HG03060 (cell line): ENCODE results near the gene FAM149B1.

Experiments
- ATAC-seq: cut with Tn5 transposase; IDR thresholded peaks from one replicate; pipeline ENCODE4 v1.9.1; 2021; ENCODE audit warnings: low read depth, moderate number of reproducible peaks; ENCODE audit not compliant: unreplicated experiment

Gene FAM149B1

GRCh38 chr10:73172867-73173266, 4.9 kb downstream of the FAM149B1 start:
- no peak for ATAC-seq

- no peak for ATAC-seq
Observed at GRCh38 chr10:73174148-73174925, 6.4 kb downstream of the FAM149B1 start.

GRCh38 chr10:73182568-73182967, 14.6 kb downstream of the FAM149B1 start:
- ATAC-seq = no peak

GRCh38 chr10:73183667-73184281, 15.9 kb downstream of the FAM149B1 start:
- no peak for ATAC-seq

- no peak for ATAC-seq
Observed at GRCh38 chr10:73186266-73186665, 18.3 kb downstream of the FAM149B1 start.

- ATAC-seq = no peak
Observed at GRCh38 chr10:73190188-73190587, 22.3 kb downstream of the FAM149B1 start.

GRCh38 chr10:73205081-73205480, 37.2 kb downstream of the FAM149B1 start:
- ATAC-seq = no peak

GRCh38 chr10:73205890-73206289, 38.0 kb downstream of the FAM149B1 start:
- no peak for ATAC-seq

- no peak for ATAC-seq
Observed at GRCh38 chr10:73206385-73206784, 38.5 kb downstream of the FAM149B1 start.

- no peak for ATAC-seq
Observed at GRCh38 chr10:73207883-73208282, 40.0 kb downstream of the FAM149B1 start.

GRCh38 chr10:73209705-73210104, 41.8 kb downstream of the FAM149B1 start:
- ATAC-seq = no peak

- no peak for ATAC-seq
Observed at GRCh38 chr10:73210395-73211105, 42.6 kb downstream of the FAM149B1 start.

GRCh38 chr10:73211106-73211811, 43.3 kb downstream of the FAM149B1 start:
- no peak for ATAC-seq

- no peak for ATAC-seq
Observed at GRCh38 chr10:73215749-73216148, 47.8 kb downstream of the FAM149B1 start.

- no peak for ATAC-seq
Observed at GRCh38 chr10:73217628-73218027, 49.7 kb downstream of the FAM149B1 start.

- ATAC-seq = no peak
Observed at GRCh38 chr10:73218431-73219191, 50.7 kb downstream of the FAM149B1 start.

- ATAC-seq = no peak
Observed at GRCh38 chr10:73219384-73219783, 51.5 kb downstream of the FAM149B1 start.

- ATAC-seq = no peak
Observed at GRCh38 chr10:73220989-73221388, 53.1 kb downstream of the FAM149B1 start.

- no peak for ATAC-seq
Observed at GRCh38 chr10:73225518-73225917, 57.6 kb downstream of the FAM149B1 start.

- ATAC-seq = no peak
Observed at GRCh38 chr10:73226663-73227062, 58.7 kb downstream of the FAM149B1 start.
